ENCODE results near the gene UBE3A. TPM values are rescaled to one million over a fixed set of nuclear protein-coding genes. Genes with fewer than 3 reads are reported as not detected.

Gene UBE3A
- polyA plus RNA-seq, 1 of the 3 experiments (the other 2 are of a cell fraction): 9.7 TPM

DNA sequence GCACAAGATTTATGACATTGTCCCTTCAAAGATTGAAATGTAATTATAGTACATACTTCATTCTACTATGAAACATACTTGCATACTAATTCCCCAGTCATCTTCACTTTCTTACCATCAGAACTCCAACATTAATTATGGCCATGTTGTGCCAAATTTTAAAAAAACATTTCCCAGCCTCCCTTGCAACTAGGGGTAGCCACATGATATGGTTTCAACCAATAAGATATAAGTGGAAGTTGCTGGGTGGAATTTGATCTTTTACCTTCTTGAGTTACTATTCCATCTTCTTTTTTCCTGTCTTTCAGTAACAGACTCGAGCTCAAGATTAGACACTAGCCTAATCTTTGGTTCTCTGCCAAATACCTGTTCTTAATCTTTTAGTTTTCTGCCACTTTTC, 25.6 kb upstream of the UBE3A start:
- no peaks in the 10 kb centered on the region for H3K36me3 ChIP-seq (replicated peaks in 1 of 2; ENCODE audit: control insufficient read depth in 1 of 2, insufficient read depth in 2 of 2, low read length in 1 of 2)
- H3K9ac ChIP-seq: no peak overlapping the region
- peaks cover 0 to 3% of the 10 kb centered on the region in 2 experiments; a peak in 1 of 4 replicates for H3K4me1 ChIP-seq (ENCODE audit: control insufficient read depth in 1 of 2, insufficient read depth in 2 of 2, low read depth in 1 of 2, low read length in 1 of 2)
- no peaks in the 10 kb centered on the region for H3K27me3 ChIP-seq (ENCODE audit: insufficient read depth)
- no peaks in the 10 kb centered on the region for H4K20me1 ChIP-seq (ENCODE audit: insufficient read depth)
- no peak for DNase-seq
- no peaks in the 10 kb centered on the region for H3F3A ChIP-seq (replicated peaks; ENCODE audit: insufficient read depth)
- no peak overlapping the region for H3K4me2 ChIP-seq
- CTCF ChIA-PET: no interaction called here
- TF ChIP-seq, protein P1, sequence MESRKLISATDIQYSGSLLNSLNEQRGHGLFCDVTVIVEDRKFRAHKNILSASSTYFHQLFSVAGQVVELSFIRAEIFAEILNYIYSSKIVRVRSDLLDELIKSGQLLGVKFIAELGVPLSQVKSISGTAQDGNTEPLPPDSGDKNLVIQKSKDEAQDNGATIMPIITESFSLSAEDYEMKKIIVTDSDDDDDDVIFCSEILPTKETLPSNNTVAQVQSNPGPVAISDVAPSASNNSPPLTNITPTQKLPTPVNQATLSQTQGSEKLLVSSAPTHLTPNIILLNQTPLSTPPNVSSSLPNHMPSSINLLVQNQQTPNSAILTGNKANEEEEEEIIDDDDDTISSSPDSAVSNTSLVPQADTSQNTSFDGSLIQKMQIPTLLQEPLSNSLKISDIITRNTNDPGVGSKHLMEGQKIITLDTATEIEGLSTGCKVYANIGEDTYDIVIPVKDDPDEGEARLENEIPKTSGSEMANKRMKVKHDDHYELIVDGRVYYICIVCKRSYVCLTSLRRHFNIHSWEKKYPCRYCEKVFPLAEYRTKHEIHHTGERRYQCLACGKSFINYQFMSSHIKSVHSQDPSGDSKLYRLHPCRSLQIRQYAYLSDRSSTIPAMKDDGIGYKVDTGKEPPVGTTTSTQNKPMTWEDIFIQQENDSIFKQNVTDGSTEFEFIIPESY (IDR thresholded peaks at IDR 0.05; ENCODE audit: borderline replicate concordance, low read depth): no peak
- TF ChIP-seq SMC3 (IDR thresholded peaks at IDR 0.05; ENCODE audit: low read depth, low read length) (no peak), NFIC (IDR thresholded peaks at IDR 0.05; ENCODE audit: borderline replicate concordance) (no peak), GABPA (IDR thresholded peaks at IDR 0.05; ENCODE audit: low read depth) (no peak), FOXM1 (IDR thresholded peaks at IDR 0.05; ENCODE audit: low read depth) (no peak), JUND (IDR thresholded peaks at IDR 0.05) (no peak), SIN3A (IDR thresholded peaks at IDR 0.05; ENCODE audit: borderline replicate concordance, low read depth, low read length) (no peak), NRF1 (IDR thresholded peaks at IDR 0.05; ENCODE audit: low read depth, low read length) (no peak), RFX5 (IDR thresholded peaks at IDR 0.05; ENCODE audit: low read length) (no peak), YY1 (IDR thresholded peaks at IDR 0.05; ENCODE audit: low read depth) (no peak), CHD2 (IDR thresholded peaks at IDR 0.05; ENCODE audit: low read length, partially characterized antibody) (no peak), RAD21 (IDR thresholded peaks at IDR 0.05; ENCODE audit: low read length) (no peak), RCOR1 (IDR thresholded peaks at IDR 0.05; ENCODE audit: low read length) (no peak), MXI1 (IDR thresholded peaks at IDR 0.05; ENCODE audit: low read depth, low read length) (no peak)
- TF ChIP-seq, protein P2, sequence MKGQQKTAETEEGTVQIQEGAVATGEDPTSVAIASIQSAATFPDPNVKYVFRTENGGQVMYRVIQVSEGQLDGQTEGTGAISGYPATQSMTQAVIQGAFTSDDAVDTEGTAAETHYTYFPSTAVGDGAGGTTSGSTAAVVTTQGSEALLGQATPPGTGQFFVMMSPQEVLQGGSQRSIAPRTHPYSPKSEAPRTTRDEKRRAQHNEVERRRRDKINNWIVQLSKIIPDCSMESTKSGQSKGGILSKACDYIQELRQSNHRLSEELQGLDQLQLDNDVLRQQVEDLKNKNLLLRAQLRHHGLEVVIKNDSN (IDR thresholded peaks at IDR 0.05; ENCODE audit: borderline replicate concordance, low read depth): no peak
- TF ChIP-seq, protein P3, sequence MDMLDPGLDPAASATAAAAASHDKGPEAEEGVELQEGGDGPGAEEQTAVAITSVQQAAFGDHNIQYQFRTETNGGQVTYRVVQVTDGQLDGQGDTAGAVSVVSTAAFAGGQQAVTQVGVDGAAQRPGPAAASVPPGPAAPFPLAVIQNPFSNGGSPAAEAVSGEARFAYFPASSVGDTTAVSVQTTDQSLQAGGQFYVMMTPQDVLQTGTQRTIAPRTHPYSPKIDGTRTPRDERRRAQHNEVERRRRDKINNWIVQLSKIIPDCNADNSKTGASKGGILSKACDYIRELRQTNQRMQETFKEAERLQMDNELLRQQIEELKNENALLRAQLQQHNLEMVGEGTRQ (IDR thresholded peaks at IDR 0.05; ENCODE audit: borderline replicate concordance, low read depth, low read length): no peak
- TF ChIP-seq, protein P4, sequence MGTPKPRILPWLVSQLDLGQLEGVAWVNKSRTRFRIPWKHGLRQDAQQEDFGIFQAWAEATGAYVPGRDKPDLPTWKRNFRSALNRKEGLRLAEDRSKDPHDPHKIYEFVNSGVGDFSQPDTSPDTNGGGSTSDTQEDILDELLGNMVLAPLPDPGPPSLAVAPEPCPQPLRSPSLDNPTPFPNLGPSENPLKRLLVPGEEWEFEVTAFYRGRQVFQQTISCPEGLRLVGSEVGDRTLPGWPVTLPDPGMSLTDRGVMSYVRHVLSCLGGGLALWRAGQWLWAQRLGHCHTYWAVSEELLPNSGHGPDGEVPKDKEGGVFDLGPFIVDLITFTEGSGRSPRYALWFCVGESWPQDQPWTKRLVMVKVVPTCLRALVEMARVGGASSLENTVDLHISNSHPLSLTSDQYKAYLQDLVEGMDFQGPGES (IDR thresholded peaks at IDR 0.05; ENCODE audit: low read depth, low read length): no peak
- H3K9me3 ChIP-seq: no peaks in the 10 kb centered on the region
- POLR2A ChIA-PET: no interaction called here
- H2AFZ ChIP-seq (ENCODE audit: low read depth): no peak overlapping the region
- H3K27ac ChIP-seq (ENCODE audit: low read depth in 2 of 2, low read length in 1 of 2): no peak overlapping the region
- H3K4me3 ChIP-seq (ENCODE audit: low read depth in 2 of 2, low read length in 1 of 2): no peak overlapping the region
- WGBS (ENCODE audit: low lambda C conversion rate): 0% methylated on average over 1 of the region's 1 CpG
- no peaks in the 10 kb centered on the region for H3K9me2 ChIP-seq
- no peaks in the 10 kb centered on the region for H3K79me2 ChIP-seq (ENCODE audit: insufficient read depth)

Measured in SK-N-SH (cell line).